ENCODE data around the gene EREG.

- no peak for TF ChIP-seq CTCF (IDR thresholded peaks at IDR 0.05)
- TF ChIP-seq POLR2A (IDR thresholded peaks at IDR 0.05) = no peak
Observed at GRCh38 chr4:74423104-74423503, 58.2 kb downstream of the EREG start.

All from thyroid gland (tissue), 4 donors.